HFFc6 (cell line): ENCODE measurements around the gene MAP4. TPM values are rescaled to one million over a fixed set of nuclear protein-coding genes. Genes with fewer than 3 reads are reported as not detected.

Experiments used
- DNase-seq: peaks from one replicate; pipeline ENCODE4 v3.0.0-alpha.2; 2018
- H3K27ac Mint-ChIP-seq: 2 replicates; pipeline ENCODE4 v1.8.0; 2020; ENCODE audit warnings: mild to moderate bottlenecking, mixed read lengths
- H3K27me3 Mint-ChIP-seq: 2 replicates; pipeline ENCODE4 v1.8.0; 2021; ENCODE audit warnings: mild to moderate bottlenecking, moderate library complexity, mixed read lengths; ENCODE audit not compliant: insufficient read depth
- H3K36me3 Mint-ChIP-seq: 2 replicates; pipeline ENCODE4 v1.8.0; 2021; ENCODE audit warnings: low read depth, mixed read lengths
- H3K4me1 Mint-ChIP-seq: 2 replicates; pipeline ENCODE4 v1.8.0; 2020; ENCODE audit warnings: low read depth, mixed read lengths
- H3K4me3 Mint-ChIP-seq: 2 replicates; pipeline ENCODE4 v1.8.0; 2020; ENCODE audit warnings: mild to moderate bottlenecking, moderate library complexity, mixed read lengths
- H3K9me3 Mint-ChIP-seq: 2 replicates; pipeline ENCODE4 v1.8.0; 2020; ENCODE audit warnings: mild to moderate bottlenecking, mixed read lengths
- total RNA-seq, 6 experiments: library from RNA; stranded (reverse); fragmentation: NEBNext Ultra II Directional; extraction: Animal tissue kit (Norgen Biotek cat#: 25700); gene quantifications; 2 replicates in 1 of 6; 3 replicates in 5 of 6; pipeline ENCODE4 v1.2.3, GENCODE V29; 2021
- TF ChIP-seq, protein P1 (sequence below): fragments of 200-600 bp; sonication (generic); IDR thresholded peaks from 2 replicates; pipeline ENCODE4 v1.5.0; 2021; ENCODE audit warnings: antibody characterized with exemption, mild to moderate bottlenecking

The MAP4 gene
- total RNA-seq, 6 experiments from 2014 or later: 294 to 328 (median 312) TPM

DNA sequence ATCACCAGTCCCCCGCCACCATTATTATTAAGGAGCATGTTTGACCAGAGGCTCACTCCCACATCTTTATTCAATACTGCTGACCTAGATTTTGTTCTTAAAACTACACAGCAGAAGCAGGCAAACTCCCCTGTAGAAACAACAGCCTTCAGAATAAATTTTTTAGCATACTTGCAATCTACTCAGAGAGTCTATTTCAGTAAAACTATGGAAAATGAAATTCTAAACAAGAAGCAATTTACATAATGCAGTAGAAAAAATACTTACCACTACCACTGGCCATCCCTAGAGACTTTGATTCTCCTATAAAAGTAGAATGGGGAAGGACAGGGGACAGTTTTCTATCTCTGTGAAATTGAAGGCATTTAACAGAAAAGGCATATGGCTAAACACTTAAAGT lies 76.0 kb downstream of the MAP4 start:
- Mint-ChIP-seq H3K36me3 (no peaks in the 10 kb centered on the region), H3K4me1 (peaks cover 8% of the 10 kb centered on the region), H3K27me3 (no peaks in the 10 kb centered on the region; the same call in 1 of the 2 replicates), H3K9me3 (no peaks in the 10 kb centered on the region), H3K27ac (no peak overlapping the region), H3K4me3 (no peak overlapping the region)
- TF ChIP-seq, protein P1, sequence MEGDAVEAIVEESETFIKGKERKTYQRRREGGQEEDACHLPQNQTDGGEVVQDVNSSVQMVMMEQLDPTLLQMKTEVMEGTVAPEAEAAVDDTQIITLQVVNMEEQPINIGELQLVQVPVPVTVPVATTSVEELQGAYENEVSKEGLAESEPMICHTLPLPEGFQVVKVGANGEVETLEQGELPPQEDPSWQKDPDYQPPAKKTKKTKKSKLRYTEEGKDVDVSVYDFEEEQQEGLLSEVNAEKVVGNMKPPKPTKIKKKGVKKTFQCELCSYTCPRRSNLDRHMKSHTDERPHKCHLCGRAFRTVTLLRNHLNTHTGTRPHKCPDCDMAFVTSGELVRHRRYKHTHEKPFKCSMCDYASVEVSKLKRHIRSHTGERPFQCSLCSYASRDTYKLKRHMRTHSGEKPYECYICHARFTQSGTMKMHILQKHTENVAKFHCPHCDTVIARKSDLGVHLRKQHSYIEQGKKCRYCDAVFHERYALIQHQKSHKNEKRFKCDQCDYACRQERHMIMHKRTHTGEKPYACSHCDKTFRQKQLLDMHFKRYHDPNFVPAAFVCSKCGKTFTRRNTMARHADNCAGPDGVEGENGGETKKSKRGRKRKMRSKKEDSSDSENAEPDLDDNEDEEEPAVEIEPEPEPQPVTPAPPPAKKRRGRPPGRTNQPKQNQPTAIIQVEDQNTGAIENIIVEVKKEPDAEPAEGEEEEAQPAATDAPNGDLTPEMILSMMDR: no peak
- no peak for DNase-seq

DNA sequence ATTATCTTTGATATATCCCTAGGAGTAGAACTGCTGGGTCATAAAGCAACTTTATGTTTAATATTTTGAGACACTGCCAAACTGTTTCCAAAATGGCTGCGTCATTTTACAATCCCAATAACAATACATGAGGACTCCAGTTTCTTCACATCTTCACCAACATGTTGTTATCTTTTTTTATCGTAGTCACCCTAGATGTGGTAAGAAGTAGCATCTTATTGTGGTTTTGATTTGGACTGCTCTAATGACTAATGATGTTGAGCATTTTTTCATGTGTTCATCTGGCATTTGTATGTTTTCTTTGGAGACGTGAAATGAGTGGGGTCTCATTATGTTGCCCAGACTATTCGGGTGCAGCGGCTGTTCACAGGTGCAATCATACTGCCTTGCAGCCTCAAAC lies 83.8 kb downstream of the MAP4 start:
- TF ChIP-seq, protein P1: no peak
- no peaks in the 10 kb centered on the region; the same call in 1 of the 2 replicates for H3K27me3 Mint-ChIP-seq
- no peak for DNase-seq
- H3K4me1 Mint-ChIP-seq: peaks cover 20% of the 10 kb centered on the region
- H3K36me3 Mint-ChIP-seq: peaks cover 7% of the 10 kb centered on the region
- H3K4me3 Mint-ChIP-seq: no peak overlapping the region
- H3K27ac Mint-ChIP-seq: no peak overlapping the region
- no peaks in the 10 kb centered on the region for H3K9me3 Mint-ChIP-seq

DNA sequence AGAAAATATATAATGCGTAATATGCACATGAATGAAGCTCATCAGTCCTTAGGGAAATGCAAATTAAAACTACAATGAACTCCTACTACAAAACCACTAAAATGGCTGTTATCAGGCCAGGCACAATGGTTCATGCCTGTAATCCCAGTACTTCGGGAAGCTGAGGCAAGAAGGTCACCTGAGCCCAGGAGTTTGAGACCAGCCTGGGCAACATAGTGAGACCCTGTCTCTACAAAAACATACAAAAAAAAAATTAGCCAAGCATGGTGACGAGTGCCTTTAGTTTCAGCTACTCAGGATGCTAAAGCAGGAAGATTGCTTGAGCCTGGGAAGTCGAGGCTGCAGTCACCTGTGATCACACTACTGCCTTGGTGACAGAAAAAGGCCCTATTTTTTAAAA lies 85.2 kb downstream of the MAP4 start:
- Mint-ChIP-seq H3K27me3 (no peaks in the 10 kb centered on the region), H3K4me1 (peaks cover 20% of the 10 kb centered on the region), H3K36me3 (peaks cover 11% of the 10 kb centered on the region), H3K4me3 (no peak overlapping the region), H3K27ac (no peak overlapping the region), H3K9me3 (no peaks in the 10 kb centered on the region)
- no peak for DNase-seq
- TF ChIP-seq, protein P1: no peak

DNA sequence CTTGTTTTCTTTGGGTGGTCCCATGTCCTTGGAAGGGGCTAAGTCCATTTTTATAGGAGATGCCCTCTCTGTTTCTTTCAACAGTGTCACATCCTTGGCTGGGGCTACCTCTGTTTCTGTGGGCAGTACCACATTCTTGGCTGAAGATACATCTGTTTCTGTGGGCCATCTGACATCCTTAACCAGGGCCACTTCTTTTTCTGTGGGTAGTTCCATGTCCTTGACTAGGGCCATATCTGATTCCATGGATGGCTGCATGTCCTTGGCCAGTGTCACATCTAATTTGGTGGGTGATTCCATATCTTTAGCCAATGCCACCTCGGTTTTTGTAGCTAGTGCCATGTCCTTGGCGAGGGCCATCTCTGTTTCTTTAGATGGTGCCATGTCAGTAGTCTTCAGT lies 99.5 kb downstream of the MAP4 start:
- Mint-ChIP-seq H3K9me3 (no peaks in the 10 kb centered on the region), H3K4me1 (peaks cover 23% of the 10 kb centered on the region), H3K27me3 (peaks cover 3% of the 10 kb centered on the region), H3K27ac (no peak overlapping the region), H3K36me3 (peaks cover 62% of the 10 kb centered on the region), H3K4me3 (no peak overlapping the region)
- no peak for DNase-seq
- TF ChIP-seq, protein P1: no peak

DNA sequence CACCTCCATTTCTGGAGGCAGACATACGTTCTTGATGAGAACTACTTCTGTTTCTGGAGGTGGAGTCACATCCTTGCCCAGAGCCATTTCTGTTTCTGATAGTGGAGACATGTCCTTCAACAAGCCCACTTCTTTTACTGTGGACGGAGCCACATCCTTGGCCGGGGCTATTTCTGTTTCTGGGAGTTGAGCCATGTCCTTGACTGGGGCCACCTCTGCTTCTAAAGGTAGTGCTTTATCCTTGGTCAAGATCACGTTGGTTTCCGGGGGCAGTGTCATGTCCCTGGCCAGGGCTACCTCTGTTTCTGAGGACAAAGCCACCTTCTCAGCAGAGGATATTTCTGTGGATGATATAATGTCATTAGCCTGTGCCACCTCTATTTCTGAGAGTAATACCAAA lies 100.0 kb downstream of the MAP4 start:
- DNase-seq: no peak
- Mint-ChIP-seq H3K36me3 (peaks cover 59% of the 10 kb centered on the region), H3K4me3 (no peak overlapping the region), H3K4me1 (peaks cover 28% of the 10 kb centered on the region), H3K27ac (no peak overlapping the region), H3K9me3 (no peaks in the 10 kb centered on the region), H3K27me3 (peaks cover 3% of the 10 kb centered on the region)
- TF ChIP-seq, protein P1: no peak

DNA sequence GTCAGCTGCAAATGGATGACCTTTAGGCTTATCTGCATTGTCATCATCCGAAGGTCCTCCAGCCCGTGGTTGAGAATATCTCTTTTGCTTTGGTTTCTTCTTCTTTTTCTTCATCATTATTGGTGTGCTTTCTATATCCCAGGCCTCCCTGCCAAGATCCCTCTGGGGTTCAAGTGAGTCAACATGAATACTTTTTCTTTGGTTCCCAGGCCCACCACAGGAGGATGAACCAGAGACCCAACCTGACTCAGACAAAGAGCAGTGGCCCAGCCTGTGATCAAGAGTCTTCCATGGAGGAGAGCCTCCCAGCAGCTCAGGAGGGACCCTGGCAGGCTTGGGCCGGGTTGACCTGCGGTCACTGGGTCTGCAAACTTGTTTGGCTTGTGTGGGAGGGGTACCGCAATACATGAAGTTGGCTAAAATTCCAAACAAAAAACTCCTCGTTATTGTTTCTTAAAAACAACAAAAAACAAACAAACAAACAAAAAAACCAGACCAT lies 104.2 kb downstream of the MAP4 start:
- Mint-ChIP-seq H3K9me3 (no peaks in the 10 kb centered on the region), H3K4me3 (peak overlapping the region; percentile 73), H3K4me1 (peaks cover 52% of the 10 kb centered on the region), H3K27ac (peak overlapping the region; percentile 86), H3K27me3 (peaks cover 3% of the 10 kb centered on the region), H3K36me3 (peaks cover 69% of the 10 kb centered on the region)
- DNase-seq: no peak
- TF ChIP-seq, protein P1: no peak
